Esophagus mucosa (tissue), 1 donor: ENCODE data around the gene RNASET2. TPM values are rescaled to one million over a fixed set of nuclear protein-coding genes. Genes with fewer than 3 reads are reported as not detected.

Source experiments
- ATAC-seq: fragments of 200-7000 bp; cut with Tn5 transposase; one replicate; pipeline ENCODE4 v1.9.1; 2020
- total RNA-seq: library from RNA; stranded (reverse); gene quantifications from one replicate; pipeline ENCODE4 v1.2.4, GENCODE V29; 2023
- donor health status: DM: yes; HTN: yes; CAD: no.

RNASET2 gene
- total RNA-seq, 1 donor from 2014 or later, result 23.6 TPM

DNA sequence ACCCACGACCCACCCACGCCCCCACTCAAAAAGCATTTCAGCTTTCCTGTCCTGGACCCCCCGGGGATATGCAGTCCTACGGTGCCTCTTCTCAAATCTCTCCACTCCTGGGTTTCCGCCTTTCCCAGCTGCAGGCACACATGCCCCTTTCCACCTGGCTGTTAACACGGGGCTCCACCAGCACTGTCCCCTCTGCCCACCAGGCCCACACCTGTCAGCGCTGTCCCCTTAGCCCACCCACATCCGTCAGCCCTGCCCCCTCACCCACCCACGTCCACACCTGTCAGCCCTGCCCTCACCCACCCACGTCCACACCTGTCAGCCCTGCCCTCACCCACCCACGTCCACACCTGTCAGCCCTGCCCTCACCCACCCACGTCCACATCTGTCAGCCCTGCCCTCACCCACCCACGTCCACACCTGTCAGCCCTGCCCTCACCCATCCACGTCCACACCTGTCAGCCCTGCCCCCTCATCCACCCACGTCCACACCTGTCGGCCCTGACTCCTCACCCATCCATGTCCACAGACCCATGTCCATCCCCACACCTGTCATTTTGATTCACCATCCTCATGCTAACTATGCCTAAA is 11.6 kb downstream of the RNASET2 start:
- ATAC-seq, result no peak

GRCh38 chr6:166942393-166943168 is 13.8 kb downstream of the RNASET2 start:
- ATAC-seq, result no peak

DNA sequence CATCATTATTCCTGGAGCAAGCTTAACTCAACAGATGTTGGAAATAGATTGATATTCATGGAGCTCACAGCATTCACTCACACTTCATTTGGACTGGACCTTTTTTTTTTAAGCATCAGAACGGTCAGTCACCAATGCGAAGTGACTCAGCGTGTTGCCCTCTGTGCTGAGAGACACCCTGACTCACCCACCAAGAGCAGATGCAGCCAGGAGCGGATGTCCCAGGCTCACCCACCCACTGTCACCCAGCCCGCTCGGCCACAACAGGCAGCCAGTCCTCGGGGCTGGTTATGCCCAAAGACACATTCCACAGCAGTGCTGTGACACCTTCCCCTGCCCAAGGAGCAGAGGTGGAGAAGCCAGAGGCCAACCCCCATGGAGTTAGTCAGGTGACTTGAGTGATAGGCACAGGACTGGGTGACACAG is 15.7 kb downstream of the RNASET2 start:
- peak; percentile 20 for ATAC-seq

DNA sequence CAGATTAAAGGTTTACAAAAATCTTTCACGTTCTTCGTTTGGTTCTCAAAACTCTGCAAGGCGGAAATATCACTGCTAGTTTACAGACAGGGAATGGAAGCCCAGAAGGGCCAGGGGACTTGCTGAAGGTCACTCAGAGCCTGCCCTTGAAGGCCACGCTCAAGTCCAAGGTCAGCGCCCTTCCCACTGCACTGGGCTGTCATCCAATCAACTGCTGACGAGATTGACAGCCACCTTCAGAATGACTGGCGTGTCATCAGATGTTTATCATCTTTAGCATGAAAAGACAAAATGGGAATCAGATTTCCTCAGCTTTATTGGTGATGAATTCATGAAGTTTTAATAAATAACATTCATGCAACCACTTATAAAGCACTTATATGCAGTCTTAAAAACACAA is 16.5 kb downstream of the RNASET2 start:
- ATAC-seq, result no peak

DNA sequence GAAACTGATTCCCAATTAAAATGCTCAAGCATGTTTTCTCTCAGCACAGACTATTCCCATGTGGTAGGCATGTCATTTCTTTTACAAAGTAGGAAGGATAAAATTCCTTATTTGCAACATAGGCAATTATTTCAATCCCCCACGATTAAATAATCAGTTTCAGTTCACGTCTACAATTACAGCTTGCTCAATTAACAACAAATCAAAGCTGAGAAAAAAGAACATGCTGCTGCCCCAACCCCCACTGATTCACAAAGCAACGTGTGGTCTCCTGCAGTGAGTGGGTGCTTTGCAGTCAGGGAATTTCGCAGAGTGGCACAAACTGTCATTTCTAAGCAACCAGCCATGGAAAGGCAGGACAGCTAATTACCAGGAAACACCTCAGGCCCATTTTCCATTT is 17.0 kb downstream of the RNASET2 start:
- no peak for ATAC-seq

- no peak for ATAC-seq
These were observed 17.6 kb downstream of the RNASET2 start for GRCh38 chr6:166938704-166939103.

GRCh38 chr6:166938150-166938549 is 18.2 kb downstream of the RNASET2 start:
- no peak for ATAC-seq

DNA sequence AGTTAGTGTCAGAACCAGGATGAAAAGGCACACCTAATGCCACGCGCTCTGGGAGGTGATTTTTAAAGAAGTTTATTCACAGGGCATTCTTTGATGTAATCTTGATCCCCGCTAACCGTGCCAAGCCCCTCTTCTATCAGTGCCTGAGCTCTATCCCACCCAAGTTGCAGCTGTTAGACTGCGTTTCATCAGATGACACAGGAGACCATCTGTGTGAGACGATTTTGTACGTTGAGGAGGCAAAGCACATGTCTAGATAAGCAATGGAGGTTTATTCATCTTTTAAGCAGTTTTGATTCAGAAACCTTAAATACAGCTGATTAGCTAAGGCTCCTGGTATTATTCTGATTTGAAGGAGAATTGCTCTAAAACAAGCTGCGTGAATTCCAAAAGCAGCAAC is 18.6 kb downstream of the RNASET2 start:
- ATAC-seq, result no peak

GRCh38 chr6:166936079-166936787 is 20.1 kb downstream of the RNASET2 start:
- no peak for ATAC-seq

DNA sequence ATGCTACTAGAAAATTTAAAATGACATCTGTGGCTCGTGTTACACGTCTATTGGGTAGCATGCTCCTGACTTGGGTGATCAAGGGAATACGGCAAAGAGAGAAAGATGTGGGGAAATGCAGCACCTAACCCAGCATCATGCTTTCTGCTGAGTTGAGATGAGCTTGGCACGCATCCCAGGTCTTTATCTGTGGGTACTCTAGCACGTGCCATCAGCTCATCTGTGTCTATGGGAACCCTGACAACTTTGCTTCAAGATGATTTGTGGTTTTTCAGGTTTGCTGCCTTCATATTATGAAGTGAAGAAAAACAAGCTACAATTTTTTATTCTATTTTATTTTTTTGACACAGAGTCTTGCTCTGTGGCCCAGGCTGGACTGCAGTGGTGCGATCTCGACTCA is 21.0 kb downstream of the RNASET2 start:
- ATAC-seq, result no peak

GRCh38 chr6:166934174-166934573 is 22.2 kb downstream of the RNASET2 start:
- no peak for ATAC-seq

DNA sequence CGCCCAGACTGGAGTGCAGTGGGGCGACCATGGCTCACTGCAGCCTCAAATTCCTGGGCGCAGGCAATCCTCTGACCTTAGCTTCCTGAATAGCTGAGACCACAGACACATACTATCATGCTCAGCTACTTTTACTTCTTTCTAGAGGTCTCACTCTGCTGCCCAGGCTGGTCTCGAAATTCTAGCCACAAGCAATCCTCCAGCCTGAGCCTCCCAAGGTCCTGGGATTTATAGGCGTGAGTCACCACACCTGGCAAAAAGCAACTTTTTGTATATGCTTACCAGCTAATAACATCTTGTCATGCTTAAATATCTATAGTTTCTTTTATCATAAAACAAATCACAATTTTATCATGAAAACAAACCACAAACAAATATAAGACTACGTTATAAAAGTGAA is 23.0 kb downstream of the RNASET2 start:
- ATAC-seq, result no peak

DNA sequence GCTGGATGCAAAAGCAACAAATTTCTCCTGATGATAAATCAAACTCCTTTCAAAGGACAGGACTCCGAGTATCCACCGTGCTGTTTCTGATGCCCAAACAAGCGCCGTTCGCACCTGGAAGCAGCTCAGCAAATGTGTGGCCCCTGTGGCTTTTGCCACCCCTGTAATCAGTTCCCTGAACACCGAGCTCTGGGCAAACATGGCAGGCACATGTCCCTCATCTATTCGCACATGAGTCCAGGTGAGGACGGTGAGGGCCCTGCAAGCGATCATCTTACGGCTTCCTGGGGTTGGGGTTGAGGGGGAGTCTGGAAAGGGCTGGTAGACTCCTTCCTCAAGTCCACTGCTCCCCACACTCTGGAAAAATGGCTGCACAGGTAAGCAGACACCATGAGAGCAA is 23.7 kb downstream of the RNASET2 start:
- ATAC-seq, result no peak

DNA sequence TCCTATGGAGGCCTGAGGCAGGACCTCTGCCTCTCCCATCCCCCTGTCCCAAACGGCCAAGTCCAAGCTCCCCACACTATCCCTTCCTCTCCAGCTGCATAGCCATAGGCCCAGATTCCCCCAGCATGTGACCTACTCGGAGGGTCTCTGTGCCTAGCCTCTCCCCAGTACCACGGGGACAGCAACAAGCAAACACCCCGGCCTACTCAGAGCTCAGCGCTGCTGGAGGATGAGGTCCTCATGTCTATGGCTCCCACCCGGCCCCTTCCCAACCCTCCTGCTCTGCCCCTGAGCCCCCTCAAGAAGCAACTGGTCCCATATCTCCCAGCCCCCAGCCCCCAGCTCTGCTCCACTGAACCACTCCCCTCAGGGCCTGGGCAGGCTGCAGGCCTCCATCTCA is 24.2 kb downstream of the RNASET2 start:
- ATAC-seq, result no peak

DNA sequence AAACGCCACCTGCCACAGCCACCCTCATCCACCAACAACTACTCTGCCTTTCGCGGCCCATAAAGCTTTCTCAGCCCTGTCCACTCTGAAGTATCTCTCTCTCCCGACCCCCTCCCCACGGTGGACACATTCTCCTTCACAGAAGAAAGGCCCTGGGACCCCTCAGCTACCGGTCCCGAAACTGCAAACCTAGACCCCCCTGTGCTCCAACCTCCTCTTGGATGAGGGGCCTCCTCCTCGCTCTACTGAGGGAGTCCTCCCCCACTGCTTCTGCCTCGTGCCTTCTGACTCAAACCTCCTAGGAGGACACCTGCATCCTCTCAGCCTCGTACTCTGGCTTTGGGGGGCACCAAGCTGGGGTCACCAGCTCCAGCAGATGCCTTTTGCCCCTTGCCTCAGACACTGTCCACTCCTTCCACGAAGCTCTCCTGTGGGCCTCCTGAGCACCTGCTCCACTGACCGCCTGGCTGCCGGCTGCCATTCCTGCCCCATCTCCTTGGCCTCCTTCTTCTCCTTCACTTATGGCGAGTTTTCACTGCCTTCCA is 24.9 kb downstream of the RNASET2 start:
- ATAC-seq, result no peak

GRCh38 chr6:166930354-166930891 is 25.9 kb downstream of the RNASET2 start:
- no peak for ATAC-seq

- no peak for ATAC-seq
These were observed 26.7 kb downstream of the RNASET2 start for GRCh38 chr6:166929542-166930189.

- no peak for ATAC-seq
These were observed 27.5 kb downstream of the RNASET2 start for GRCh38 chr6:166928644-166929541.

DNA sequence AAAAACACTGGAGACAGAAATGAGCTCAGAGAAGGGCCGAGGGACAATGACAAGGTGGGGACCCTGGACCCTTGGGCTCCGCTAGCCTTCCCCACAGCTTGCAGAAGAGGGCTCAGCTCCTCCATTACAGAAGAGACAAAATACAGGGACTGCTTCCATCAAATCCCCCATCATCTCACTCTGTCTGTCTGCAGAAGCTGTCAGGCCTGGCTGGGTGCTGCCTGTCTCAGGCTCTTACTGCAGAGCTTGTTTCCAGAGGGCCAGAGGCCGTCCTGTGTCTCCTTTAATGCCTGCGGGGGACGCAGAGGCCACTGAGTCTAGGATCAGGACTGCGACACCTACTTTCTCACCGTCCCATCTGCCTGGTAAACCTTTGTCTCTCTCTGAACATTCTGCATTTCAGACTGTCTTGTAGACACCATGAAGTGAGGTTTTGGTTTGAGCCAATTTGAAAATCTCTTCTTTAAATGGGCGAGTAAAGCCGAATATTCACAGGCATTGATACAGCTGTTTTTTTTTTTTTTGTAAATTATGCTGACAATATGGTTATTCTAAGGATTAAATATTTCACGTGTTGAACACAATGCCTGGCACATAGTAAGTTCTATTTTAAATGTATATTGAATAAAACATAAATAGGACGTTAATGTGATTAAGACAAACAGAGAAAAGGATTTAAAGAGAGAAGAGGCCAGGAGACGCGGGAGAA is 28.3 kb downstream of the RNASET2 start:
- no peak for ATAC-seq

- no peak for ATAC-seq
These were observed 29.0 kb downstream of the RNASET2 start for GRCh38 chr6:166927240-166927934.
